Esophagus muscularis mucosa (tissue), 3 donors: ENCODE data around the gene MTMR10.

Source experiments
- CTCF ChIP-seq, 3 experiments: fragments of 200-600 bp in 2 of 3; fragments of 450-650 bp in 1 of 3; sonication (generic) in 2 of 3; IDR thresholded peaks; one replicate each; pipeline ENCODE4 v1.5.1; 2017 to 2019; ENCODE audit warnings: antibody characterized with exemption in 3 of 3, mild to moderate bottlenecking in 2 of 3, moderate library complexity in 1 of 3
- POLR2A ChIP-seq: fragments of 450-650 bp; IDR thresholded peaks from one replicate; pipeline ENCODE4 v1.6.1; 2017; ENCODE audit warnings: antibody characterized with exemption, moderate library complexity, mild to moderate bottlenecking, low read depth

GRCh38 chr15:30896211-30896606 is 95.2 kb downstream of the MTMR10 start:
- TF ChIP-seq CTCF (IDR thresholded peaks at IDR 0.05) (no peak), POLR2A (no peak)
